Uterus (tissue), 2 donors: ENCODE measurements around the gene SLC13A3.

Experiments used
- POLR2A ChIP-seq, 2 donors: fragments of 450-650 bp; IDR thresholded peaks; one replicate each; pipeline ENCODE4 v1.6.1; 2016; ENCODE audit warnings: antibody characterized with exemption in 2 of 2, mild to moderate bottlenecking in 1 of 2, moderate library complexity in 1 of 2
- TF ChIP-seq, protein P1 (sequence below), 4 experiments: fragments of 200-600 bp in 2 of 4; fragments of 450-650 bp in 2 of 4; sonication (generic) in 2 of 4; IDR thresholded peaks; one replicate each; pipeline ENCODE4 v1.5.1; 2016 to 2019; ENCODE audit warnings: antibody characterized with exemption in 4 of 4, mild to moderate bottlenecking in 2 of 4, moderate library complexity in 1 of 4

GRCh38 chr20:46569961-46570360 lies 81.3 kb downstream of the SLC13A3 start:
- TF ChIP-seq, protein P1, sequence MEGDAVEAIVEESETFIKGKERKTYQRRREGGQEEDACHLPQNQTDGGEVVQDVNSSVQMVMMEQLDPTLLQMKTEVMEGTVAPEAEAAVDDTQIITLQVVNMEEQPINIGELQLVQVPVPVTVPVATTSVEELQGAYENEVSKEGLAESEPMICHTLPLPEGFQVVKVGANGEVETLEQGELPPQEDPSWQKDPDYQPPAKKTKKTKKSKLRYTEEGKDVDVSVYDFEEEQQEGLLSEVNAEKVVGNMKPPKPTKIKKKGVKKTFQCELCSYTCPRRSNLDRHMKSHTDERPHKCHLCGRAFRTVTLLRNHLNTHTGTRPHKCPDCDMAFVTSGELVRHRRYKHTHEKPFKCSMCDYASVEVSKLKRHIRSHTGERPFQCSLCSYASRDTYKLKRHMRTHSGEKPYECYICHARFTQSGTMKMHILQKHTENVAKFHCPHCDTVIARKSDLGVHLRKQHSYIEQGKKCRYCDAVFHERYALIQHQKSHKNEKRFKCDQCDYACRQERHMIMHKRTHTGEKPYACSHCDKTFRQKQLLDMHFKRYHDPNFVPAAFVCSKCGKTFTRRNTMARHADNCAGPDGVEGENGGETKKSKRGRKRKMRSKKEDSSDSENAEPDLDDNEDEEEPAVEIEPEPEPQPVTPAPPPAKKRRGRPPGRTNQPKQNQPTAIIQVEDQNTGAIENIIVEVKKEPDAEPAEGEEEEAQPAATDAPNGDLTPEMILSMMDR (IDR thresholded peaks at IDR 0.05), result no peak
- no peak for TF ChIP-seq POLR2A (IDR thresholded peaks at IDR 0.05)
